Stimulated activated CD8-positive, alpha-beta memory T cell treated with anti-CD3 and anti-CD28 coated beads, Interleukin-7, amount 100 ng/mL, for 1 hour (primary cell): Measurements from ENCODE around the gene DYDC2.
"Not testable (repeated sequence)": the region's sequence is repeated elsewhere in the genome, so short reads cannot be mapped to it uniquely, and the experiment has no call there.

Experiments used
- DNase-seq, 2 donors: peaks; one replicate each; pipeline ENCODE4 v3.0.0-alpha.2; 2020; ENCODE audit warnings: low read depth in 2 of 2

The DYDC2 gene

DNA sequence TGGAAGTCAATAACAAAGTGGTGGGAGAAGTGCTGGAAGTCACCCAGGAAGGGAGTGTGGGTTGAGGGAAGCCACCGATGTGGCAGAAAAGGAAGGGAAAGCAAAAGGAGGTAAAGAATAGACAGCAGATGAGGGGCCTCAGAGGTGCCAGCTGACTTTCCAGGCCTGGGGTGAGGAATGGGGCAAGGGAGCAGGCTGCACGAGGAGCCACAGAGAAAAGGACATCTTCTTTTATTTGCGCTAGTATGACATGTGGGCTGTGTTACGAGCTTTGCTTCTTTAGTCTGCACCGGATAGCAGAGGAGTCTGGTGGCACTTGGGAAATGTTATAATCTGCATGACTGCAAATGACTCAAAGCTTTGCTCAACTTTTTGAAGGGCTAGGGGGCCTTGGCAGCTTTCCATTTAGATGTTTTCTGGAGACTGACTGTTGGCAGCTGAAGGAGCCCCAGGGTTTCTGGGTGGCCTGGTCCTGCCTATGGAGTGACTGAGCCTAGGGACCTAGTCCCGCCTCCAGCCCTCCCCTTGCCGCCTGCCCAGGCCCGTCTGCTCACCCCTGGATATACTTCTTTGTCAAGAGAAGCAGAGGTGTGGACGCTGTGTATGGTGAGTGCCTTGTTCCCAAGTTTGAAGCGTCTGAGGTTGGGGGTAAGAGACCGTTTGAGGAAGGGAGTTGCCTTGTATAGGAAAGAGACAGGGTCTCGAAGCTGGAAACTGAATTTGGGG is 56.9 kb downstream of the DYDC2 start:
- DNase-seq = no peak

DNA sequence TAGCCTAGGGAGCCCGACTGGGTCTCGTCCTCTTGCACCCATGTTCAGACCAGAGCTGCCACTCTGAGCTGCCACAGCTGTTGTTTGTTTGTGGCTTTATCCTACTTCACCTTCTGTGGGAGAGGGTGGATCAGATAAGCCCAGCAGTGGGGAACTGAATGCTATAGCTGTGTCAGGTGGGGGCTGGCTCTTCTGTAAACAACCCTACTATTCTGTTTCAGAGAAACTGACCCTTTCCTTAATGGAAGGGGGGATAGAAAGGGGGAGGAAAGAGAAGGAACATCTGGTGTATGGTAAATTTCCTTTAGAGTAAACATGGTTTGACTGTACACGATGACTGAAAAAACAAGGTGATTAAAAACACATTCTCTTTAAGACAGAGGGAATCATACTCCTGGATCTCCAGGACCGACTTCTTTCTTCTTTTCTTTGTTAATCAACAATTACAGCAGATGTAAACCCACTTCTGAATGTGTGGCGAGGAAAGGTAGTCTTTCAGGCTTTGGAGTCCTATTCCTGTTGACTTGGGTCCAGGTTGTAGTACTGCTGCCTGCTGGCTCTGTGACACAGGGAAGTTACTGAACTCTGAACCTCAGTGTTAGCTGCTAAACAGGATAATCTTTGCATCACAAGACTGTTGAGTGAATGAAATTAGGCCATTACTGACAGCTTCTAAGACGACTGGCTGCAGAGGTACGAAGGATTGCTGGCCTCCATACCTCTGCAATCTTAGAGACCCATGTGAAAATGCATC is 57.7 kb downstream of the DYDC2 start:
- no peak for DNase-seq

DNA sequence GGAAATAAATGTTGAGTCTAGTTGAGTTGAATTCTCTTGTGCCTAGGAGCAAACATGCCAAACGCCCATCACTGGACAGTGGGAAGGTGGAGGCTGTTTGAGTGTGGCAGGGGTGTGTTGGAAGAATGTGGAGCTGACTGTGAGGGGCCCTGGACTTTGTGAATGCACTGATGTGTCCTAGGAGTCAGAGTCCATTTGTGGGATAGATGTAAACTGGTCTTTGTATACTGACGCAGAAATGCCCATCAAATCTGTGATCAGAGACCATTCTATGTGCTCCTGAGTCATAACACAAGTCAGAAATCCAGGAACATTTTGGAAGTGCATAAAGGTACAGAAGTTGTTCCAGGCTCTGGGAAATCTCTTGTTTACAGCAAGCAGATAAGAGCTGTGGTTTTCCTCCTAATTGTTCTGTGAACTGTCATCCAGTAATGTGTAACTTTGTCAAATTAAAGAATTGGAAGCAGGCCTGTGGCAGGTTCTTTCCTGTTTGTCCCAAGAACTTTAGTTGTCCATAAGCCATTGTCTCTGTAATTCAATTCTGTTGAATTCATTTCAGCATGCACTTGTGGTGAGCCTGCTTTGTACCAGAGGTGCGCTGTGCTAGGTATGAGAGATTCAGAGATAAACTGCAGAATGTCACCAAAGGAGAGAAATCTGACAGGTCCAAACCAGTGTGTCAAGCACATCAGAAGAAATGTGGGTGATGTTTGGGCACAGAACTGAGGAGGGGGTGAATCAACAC is 59.3 kb downstream of the DYDC2 start:
- no peak for DNase-seq

DNA sequence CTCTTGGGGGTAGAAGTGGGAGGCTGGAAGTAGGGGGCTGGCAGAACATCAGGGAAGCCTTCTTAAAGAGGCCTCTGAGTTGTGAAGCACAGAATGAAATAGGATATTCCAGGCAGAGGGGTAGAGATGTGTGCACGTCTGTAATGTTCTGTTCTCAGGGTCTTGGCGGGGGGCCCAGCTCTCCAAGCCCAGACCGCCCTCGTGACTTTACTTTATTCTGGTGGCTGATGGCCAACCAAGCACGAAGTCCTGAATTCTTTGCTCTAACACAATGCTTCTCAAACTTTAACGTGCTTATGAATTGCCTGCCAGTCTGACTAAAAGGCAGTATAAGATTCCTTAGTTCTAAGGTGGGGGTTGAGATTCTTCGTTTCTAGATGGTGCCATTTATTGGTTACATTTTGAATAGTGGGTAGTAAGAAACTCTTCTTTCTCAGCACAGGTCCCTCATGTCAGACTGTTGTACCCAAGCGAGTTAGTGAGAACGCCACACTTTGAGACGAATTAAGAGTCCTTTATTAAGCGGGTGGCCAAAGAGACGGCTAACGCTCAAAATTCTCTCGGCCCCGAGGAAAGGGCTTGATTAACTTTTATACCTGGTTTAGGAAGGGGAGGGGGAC is 60.0 kb downstream of the DYDC2 start:
- no peak for DNase-seq

DNA sequence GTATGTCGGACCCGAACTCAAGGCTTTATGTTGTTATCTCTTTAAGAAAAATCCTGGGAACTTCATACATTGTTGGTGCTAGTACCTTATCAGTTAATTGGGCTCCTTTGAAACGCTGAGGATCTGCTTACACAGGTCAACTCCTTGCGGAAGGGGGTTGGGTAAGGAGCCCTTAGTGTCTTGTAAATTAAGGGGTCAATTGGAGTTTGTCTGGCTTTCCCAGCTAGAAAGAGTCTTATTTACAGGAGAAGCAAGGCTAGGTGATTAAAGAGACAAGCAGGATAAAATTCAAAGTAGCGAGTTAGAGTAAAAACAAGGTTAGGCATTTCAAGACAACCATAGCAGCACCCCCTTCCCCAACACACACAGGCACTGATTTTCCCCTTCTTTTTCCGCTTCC is 60.7 kb downstream of the DYDC2 start:
- DNase-seq = not testable (repeated sequence)
